Measurements from ENCODE around the gene ROCK2. TPM values are rescaled to one million over a fixed set of nuclear protein-coding genes. Genes with fewer than 3 reads are reported as not detected.

Gene ROCK2
- total RNA-seq, 1 experiment from 2014 or later, result 15.9 TPM

- DNase-seq, result no peak
- no peaks in the 10 kb centered on the region for H3K27me3 ChIP-seq
- H3K9me3 ChIP-seq, result no peaks in the 10 kb centered on the region
- H3K36me3 ChIP-seq, result no peaks in the 10 kb centered on the region
- H3K4me3 ChIP-seq, result no peak overlapping the region
These were observed 39.1 kb downstream of the ROCK2 start for GRCh38 chr2:11305338-11305737.

GRCh38 chr2:11304476-11304875, 40.0 kb downstream of the ROCK2 start:
- Histone ChIP-seq H3K4me3 (no peak overlapping the region), H3K9me3 (no peaks in the 10 kb centered on the region), H3K27me3 (no peaks in the 10 kb centered on the region), H3K36me3 (no peaks in the 10 kb centered on the region)
- no peak for DNase-seq

- no peak for DNase-seq
- Histone ChIP-seq H3K36me3 (no peaks in the 10 kb centered on the region), H3K27me3 (no peaks in the 10 kb centered on the region), H3K4me3 (no peak overlapping the region), H3K9me3 (no peaks in the 10 kb centered on the region)
These were observed 41.0 kb downstream of the ROCK2 start for GRCh38 chr2:11303290-11304013.

GRCh38 chr2:11299439-11299838, 45.0 kb downstream of the ROCK2 start:
- no peak overlapping the region for H3K4me3 ChIP-seq
- H3K27me3 ChIP-seq, result no peaks in the 10 kb centered on the region
- no peak for DNase-seq
- H3K9me3 ChIP-seq, result no peaks in the 10 kb centered on the region
- H3K36me3 ChIP-seq, result no peaks in the 10 kb centered on the region; the same call in 1 of the 2 replicates

- DNase-seq, result no peak
- Histone ChIP-seq H3K27me3 (no peaks in the 10 kb centered on the region), H3K4me3 (no peak overlapping the region), H3K9me3 (no peaks in the 10 kb centered on the region; the same call in 1 of the 2 replicates), H3K36me3 (no peaks in the 10 kb centered on the region; the same call in 1 of the 2 replicates)
These were observed 45.8 kb downstream of the ROCK2 start for GRCh38 chr2:11298592-11298991.

GRCh38 chr2:11296401-11296800, 48.0 kb downstream of the ROCK2 start:
- Histone ChIP-seq H3K9me3 (no peaks in the 10 kb centered on the region; the same call in 1 of the 2 replicates), H3K36me3 (no peaks in the 10 kb centered on the region; the same call in 1 of the 2 replicates), H3K4me3 (no peak overlapping the region), H3K27me3 (no peaks in the 10 kb centered on the region)
- DNase-seq, result no peak

GRCh38 chr2:11292464-11293255, 51.8 kb downstream of the ROCK2 start:
- Histone ChIP-seq H3K9me3 (no peaks in the 10 kb centered on the region; the same call in 1 of the 2 replicates), H3K36me3 (no peaks in the 10 kb centered on the region; the same call in 1 of the 2 replicates), H3K4me3 (no peak overlapping the region), H3K27me3 (no peaks in the 10 kb centered on the region)
- no peak for DNase-seq

GRCh38 chr2:11290713-11291112, 53.7 kb downstream of the ROCK2 start:
- no peaks in the 10 kb centered on the region for H3K27me3 ChIP-seq
- DNase-seq, result no peak
- H3K9me3 ChIP-seq, result no peaks in the 10 kb centered on the region; the same call in 1 of the 2 replicates
- H3K36me3 ChIP-seq, result peaks cover 7% of the 10 kb centered on the region
- no peak overlapping the region for H3K4me3 ChIP-seq

- H3K9me3 ChIP-seq, result no peaks in the 10 kb centered on the region; the same call in 1 of the 2 replicates
- peaks cover 11% of the 10 kb centered on the region for H3K36me3 ChIP-seq
- no peak overlapping the region for H3K4me3 ChIP-seq
- no peaks in the 10 kb centered on the region for H3K27me3 ChIP-seq
- DNase-seq, result no peak
These were observed 54.2 kb downstream of the ROCK2 start for GRCh38 chr2:11290211-11290610.

- H3K4me3 ChIP-seq, result no peak overlapping the region
- no peaks in the 10 kb centered on the region for H3K27me3 ChIP-seq
- no peaks in the 10 kb centered on the region for H3K9me3 ChIP-seq
- peaks cover 26% of the 10 kb centered on the region for H3K36me3 ChIP-seq
- no peak for DNase-seq
These were observed 56.0 kb downstream of the ROCK2 start for GRCh38 chr2:11288431-11288830.

GRCh38 chr2:11286749-11287148, 57.7 kb downstream of the ROCK2 start:
- Histone ChIP-seq H3K9me3 (no peaks in the 10 kb centered on the region), H3K27me3 (no peaks in the 10 kb centered on the region), H3K4me3 (no peak overlapping the region), H3K36me3 (peaks cover 26% of the 10 kb centered on the region)
- DNase-seq, result peak; percentile 5

- Histone ChIP-seq H3K27me3 (no peaks in the 10 kb centered on the region), H3K9me3 (no peaks in the 10 kb centered on the region)
These were observed 58.1 kb downstream of the ROCK2 start for GRCh38 chr2:11286323-11286722.

GRCh38 chr2:11285499-11285898, 58.9 kb downstream of the ROCK2 start:
- H3K4me3 ChIP-seq, result no peak overlapping the region
- no peaks in the 10 kb centered on the region for H3K27me3 ChIP-seq
- peaks cover 27% of the 10 kb centered on the region for H3K36me3 ChIP-seq
- DNase-seq, result no peak
- no peaks in the 10 kb centered on the region for H3K9me3 ChIP-seq

More at GRCh38 chr2:11286323-11286722, 58.1 kb downstream of the ROCK2 start:
- H3K4me3 ChIP-seq, result no peak overlapping the region
- DNase-seq, result no peak
- peaks cover 26% of the 10 kb centered on the region for H3K36me3 ChIP-seq

- peaks cover 38% of the 10 kb centered on the region for H3K36me3 ChIP-seq
- no peak for DNase-seq
- no peaks in the 10 kb centered on the region; the same call in 1 of the 2 replicates for H3K9me3 ChIP-seq
- no peaks in the 10 kb centered on the region for H3K27me3 ChIP-seq
- no peak overlapping the region for H3K4me3 ChIP-seq
These were observed 63.2 kb downstream of the ROCK2 start for GRCh38 chr2:11281186-11281585.

GRCh38 chr2:11280713-11281112, 63.7 kb downstream of the ROCK2 start:
- no peaks in the 10 kb centered on the region for H3K27me3 ChIP-seq
- DNase-seq, result no peak
- H3K4me3 ChIP-seq, result no peak overlapping the region
- no peaks in the 10 kb centered on the region; the same call in 1 of the 2 replicates for H3K9me3 ChIP-seq
- peaks cover 35% of the 10 kb centered on the region for H3K36me3 ChIP-seq

GRCh38 chr2:11279398-11279797, 65.0 kb downstream of the ROCK2 start:
- Histone ChIP-seq H3K4me3 (no peak overlapping the region), H3K9me3 (no peaks in the 10 kb centered on the region; the same call in 1 of the 2 replicates), H3K36me3 (peaks cover 24% of the 10 kb centered on the region), H3K27me3 (no peaks in the 10 kb centered on the region)
- no peak for DNase-seq

- H3K9me3 ChIP-seq, result no peaks in the 10 kb centered on the region; the same call in 1 of the 2 replicates
- DNase-seq, result no peak
- H3K36me3 ChIP-seq, result peaks cover 16% of the 10 kb centered on the region
- H3K27me3 ChIP-seq, result no peaks in the 10 kb centered on the region
- no peak overlapping the region for H3K4me3 ChIP-seq
These were observed 66.2 kb downstream of the ROCK2 start for GRCh38 chr2:11278219-11278618.
